Glomerular visceral epithelial cell (primary cell): ENCODE measurements around the gene IFI27.

Experiments used
- DNase-seq: peaks from one replicate; pipeline ENCODE4 v3.0.0-alpha.2; 2016; ENCODE audit errors: extremely low spot score

Gene IFI27

DNA sequence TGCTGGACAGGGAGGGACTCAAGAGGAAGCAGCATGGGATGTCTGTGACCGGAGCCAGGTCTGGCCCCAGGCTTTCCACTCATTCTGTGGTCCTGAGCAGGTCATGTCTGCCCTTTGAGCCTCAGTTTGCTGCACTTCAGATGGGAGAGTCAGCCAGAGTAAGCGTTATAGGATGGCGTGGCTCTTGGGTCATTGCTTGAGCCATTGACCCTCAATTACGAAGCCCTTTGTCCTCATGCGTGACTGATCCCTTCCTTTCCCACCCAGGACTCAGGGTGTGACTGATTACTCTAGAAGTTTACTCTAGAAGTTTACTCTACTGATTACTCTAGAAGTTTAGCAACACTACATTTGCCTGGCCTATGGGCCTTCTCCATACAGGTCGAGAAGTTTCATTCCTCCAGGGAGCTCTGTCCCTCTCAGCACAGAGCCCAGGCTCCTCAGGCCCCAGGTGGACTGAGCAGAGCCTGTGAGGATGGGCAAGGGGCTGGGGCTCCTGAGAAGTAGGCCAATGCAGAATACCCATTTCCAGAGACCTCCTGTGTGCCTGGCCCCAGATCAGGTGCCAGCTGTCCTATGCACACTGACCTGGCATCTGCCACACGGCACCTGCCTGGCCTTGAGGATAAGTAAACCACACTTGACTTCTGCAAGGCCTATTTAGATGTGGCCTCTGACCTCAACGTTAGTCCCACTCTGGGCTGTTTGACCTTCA, 7.6 kb upstream of the IFI27 start:
- no peak for DNase-seq

DNA sequence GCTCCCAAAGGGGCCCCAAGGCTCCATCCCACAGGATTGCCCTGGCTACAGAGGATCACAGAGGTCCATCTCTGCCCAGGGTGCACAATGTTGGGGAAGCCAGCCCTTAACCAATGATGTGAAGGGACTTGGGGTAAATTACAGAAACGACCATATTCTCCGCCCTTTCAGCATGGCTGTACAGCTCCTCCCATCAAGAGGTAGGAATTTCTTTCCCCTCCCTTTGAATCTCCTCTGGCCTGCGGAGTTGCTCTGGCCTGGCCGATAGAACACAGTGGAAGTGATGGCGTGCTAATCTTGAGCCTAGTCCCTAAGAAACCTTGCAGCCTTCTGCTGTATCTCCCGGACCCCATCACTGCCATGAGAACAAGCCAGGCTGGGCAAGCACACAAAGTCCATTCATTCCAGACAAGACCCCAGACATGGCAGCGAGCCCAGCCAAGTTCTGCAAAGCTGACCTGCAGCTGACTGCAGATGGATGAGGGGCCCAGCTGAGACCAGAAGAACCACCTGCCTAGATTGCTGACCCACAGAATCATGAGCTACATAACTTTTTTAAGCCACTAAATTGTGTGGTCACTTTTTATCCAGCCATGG, 6.9 kb upstream of the IFI27 start:
- no peak for DNase-seq

DNA sequence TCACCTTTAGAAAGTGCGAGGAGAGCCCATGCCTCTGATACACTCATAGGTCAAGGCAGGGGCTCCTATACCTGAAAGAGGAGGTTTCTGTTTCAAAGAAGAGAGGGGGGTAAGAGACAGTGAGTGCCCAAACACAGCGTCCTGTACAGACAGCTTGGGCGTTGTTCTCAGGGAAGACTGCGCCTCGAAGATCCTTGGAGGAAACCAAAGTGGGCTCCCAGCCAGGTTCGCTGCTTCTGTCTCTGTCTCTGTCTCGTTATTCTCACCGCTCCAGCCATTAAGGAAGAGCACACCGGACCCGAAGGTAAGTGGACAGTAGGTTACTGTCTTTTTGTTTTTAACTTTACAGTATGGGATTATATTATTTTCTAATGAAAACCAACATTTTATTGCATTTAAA, 5.8 kb upstream of the IFI27 start:
- no peak for DNase-seq

DNA sequence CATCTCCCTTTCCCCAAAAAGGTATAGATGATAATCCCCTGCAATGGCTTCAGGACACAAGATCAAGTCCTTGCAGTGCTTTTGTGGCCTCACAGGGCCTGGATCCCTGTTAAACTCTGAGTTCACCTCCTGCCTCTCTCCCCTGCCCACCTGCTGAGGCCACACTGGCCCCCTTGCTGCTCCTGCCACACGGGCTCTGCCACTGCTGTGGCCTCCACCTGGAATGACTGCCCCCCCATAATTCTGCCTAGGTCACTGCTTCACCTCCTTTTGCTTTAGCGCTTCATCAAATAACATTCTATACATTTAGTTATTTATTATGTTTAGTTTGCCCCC, 653 bp upstream of the IFI27 start:
- no peak for DNase-seq

DNA sequence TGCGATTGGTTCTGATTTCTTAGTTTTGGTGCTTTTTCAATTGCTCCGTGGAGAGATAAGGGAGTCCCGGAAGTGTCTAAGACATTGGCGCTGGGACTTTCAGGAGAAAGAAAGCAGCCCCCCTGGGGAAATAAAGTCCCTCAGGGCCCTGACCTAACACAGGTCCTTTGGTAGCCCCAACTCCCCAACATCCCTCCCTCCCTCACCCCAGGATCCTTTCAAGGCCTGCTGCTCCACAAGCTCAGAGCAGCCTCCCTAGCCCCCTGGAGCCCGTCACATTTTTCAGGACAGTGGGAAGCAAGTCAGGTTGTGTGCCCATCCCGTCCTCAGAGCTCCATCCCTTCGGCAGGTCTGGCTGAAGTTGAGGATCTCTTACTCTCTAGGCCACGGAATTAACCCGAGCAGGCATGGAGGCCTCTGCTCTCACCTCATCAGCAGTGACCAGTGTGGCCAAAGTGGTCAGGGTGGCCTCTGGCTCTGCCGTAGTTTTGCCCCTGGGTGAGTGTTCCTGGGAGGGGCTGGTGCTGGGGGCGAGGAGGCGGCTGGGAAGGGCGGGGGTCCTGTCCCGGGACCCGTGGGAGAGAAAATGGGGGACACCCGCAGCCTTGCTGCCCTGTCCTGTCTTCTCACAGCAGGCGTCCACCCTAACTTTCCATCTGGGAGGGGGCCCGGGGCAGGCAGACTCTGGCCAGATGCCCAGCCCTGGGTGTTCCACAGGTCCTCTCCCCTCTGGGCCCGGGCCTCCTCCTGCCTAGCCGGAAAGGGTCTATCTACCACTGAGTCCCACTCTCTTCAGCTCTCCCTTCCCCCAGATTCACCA, 950 bp downstream of the IFI27 start:
- no peak for DNase-seq

DNA sequence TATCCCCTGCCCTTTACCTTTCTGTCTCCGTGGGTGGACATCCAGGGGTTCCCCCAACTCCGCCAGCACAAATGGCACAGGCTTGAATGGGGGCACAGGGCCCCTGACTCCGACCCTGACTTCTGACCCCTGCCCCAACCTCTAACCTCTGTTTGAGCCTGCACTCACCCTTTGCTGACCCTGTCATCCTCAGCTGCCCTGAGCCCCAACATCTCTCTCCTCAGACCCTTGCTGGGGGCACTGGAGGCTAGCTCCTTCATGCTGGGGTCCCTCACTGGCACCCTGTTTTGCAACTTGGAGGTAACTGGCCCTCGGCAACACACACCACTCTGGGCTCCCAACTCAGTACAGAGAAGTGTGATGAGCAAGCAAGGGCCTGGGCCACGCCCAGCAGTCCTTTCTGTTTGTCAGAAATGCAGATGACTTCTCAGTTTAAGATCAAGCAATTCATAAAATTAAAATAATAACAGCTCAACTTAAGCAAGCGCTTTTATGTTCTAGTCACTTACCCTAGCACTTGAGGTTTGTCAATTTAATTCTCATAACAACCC, 2.1 kb downstream of the IFI27 start:
- no peak for DNase-seq

DNA sequence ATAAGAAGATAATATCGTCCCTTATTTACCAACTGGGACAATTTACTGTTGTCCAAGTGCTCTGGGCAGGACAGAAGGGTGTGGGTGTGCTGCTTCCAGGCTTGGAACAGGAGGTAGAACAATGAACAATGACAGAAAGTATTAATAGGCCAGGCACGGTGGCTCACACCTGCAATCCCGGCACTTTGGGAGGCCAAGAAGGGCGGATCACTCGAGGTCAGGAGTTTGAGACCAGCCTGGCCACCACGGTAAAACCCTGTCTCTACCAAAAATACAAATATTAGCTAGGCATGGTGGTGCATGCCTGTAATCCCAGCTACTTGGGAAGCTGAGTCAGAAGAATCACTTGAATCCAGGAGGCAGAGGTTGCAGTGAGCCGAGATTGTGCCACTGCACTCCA, 2.5 kb downstream of the IFI27 start:
- DNase-seq: no peak

DNA sequence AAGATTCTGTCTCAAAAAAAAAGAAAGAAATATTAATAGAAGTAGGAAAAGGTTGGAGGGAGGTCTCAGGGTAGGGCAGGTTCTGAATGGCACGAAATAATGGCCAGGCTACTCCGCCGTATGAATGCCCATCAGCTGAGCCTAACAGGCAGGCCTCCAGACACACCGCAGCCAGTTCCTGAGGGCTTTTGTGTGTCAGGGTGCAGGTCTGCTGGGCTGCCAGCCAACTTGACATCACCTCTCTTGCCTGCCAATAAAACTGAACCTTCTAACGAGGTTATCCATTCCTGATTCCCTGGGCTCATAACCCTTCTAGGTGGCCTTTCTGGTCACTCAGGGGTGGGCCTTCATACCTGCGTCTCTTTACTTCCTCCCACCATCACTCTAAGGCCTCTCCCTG, 3.0 kb downstream of the IFI27 start:
- peak; percentile 23 for DNase-seq

DNA sequence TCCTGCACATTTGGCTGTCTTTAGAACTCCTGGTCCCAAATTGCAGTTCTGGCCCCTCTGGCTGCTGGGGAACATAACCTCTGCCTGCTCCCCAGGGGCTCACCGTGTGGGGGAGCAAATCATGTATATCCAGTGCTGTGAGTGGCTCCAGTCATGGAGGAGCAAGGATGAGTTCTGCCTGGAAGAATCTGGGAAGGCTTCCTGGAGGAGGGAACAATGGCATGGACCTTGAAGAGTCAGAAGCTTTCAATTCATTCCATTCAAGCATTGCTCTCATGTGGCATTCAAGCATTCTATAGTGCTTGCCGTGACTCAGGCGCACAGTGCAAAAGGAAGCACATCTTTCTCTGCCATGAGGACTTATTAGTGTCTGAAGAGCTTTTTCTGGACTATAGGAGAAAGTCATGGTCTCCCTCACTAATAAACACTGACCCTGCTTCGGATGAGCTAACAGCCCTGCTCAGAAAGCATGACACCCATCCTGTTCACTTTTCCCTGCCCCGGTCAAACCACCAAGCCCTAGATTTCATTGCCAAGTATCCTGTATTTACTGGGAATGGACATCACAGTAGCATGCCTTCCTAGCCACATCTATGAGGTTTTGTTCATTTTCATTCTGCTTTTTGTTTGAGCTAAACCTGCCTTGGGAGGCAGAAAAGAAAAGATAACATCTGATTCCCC, 3.5 kb downstream of the IFI27 start:
- peak; percentile 14 for DNase-seq

DNA sequence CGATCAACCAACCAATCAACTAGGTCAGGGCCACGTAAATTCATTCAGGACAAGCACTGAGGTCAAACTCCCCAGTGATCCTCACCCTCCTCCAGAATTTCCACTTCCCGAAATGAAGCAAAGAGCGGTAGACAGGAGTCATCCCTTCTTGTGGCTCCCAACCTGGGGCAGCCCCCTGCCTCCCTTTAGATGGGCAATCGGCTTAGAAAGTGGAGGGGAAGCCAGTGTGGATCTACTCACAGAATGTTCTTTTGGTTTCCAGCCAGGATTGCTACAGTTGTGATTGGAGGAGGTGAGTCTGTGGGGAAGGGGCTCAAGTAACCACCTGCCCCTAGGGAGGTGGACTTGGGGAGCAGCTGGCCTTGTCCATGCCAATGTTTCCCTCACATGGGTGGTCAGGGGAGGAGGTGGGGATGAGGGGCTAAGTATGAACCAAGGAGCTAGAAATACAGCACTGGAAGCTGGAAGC, 4.1 kb downstream of the IFI27 start:
- no peak for DNase-seq

DNA sequence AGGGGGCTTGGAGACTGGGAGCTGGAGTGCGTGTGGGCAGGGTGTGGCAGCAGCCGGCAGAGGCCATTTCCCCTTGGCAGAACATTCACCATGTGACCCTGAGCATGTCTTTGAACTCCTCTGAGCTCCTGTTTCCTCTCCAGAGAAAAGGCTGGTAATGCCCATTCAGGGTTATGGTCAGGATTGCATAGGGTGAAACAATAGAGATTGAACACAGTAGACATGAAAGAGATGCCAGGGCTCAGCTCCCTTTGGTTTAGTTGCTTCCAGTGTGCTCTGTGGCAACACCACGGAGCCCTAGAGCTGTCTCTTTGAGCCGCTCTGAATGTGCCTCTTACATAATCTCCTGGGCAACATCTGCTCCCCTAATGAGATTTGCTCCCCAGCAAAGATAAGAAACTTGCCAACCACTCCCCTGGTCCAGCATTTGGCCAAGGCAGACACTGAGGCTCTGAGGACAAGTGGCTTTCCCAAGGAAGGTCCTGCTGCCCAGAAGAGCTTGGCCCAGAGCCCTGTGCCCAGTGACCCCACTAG, 4.6 kb downstream of the IFI27 start:
- DNase-seq: no peak

DNA sequence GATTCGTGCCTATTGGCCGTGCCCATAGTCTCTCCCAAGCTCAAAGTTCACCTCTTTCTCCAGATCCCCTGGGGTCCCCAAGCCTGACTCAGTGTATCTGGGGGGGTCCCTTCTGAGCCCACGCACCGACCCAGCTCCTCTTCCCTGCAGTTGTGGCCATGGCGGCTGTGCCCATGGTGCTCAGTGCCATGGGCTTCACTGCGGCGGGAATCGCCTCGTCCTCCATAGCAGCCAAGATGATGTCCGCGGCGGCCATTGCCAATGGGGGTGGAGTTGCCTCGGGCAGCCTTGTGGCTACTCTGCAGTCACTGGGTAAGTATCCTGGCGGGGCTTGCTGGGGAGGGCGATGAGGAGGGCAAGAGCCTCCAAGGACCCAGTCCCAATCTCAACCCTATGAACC, 5.1 kb downstream of the IFI27 start:
- no peak for DNase-seq

DNA sequence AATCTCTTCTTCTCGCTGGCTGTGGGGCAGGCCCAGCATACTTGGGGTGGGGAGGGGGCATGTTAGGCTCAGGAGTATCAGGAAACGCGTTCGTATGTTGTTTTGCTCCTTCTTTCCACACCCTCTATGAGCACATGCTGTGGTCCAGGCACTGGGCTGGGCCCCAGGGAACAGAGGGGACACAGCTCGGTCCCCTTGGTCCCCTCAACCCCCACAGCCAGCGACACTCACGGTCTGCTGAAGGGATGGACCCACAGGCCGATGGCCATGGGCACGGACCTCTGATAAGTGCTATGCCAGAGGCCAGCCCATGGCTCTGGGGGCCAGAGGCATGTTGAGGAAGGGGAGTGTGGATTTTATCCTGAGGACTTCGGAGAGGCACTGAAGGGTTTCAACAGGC, 6.2 kb downstream of the IFI27 start:
- DNase-seq: no peak

DNA sequence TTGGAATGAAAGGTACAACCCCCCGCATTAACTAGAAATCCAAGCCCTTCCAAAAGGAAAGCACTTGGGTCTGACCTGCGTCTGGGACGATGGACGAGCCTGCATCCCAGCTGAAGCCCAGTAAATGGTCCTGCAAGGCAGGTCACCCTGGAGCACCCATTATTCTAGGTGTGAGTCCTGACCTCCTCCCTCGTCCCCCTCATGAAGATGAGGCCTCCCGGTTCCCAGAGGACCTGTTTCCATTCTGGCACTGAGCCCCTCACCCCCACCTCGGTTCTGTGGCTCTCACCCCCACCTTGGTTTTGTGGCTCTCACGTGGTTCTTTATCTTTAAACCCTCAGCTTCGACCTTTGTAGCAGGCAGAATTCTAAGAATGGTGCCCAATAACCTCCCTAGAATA, 7.3 kb downstream of the IFI27 start:
- DNase-seq: no peak

DNA sequence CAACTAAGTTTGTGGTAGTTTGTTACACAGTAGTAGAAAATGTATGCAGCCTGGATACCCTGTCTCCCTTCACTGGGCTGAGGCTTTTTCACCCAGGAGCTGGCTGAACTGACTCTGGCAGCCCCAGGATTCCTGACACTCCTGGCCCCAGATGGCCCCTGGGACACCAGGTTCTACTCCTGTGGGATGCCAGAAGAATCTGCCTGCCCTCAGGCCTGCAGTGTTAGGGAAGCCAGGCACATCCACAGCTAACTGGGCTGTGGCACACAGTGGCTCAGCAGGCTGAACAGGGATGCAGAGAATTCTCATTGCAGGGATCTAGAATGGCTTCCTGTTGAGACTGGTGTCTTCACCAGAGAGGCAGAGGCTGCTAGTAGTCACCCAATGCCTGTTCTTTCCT, 8.5 kb downstream of the IFI27 start:
- no peak for DNase-seq

DNA sequence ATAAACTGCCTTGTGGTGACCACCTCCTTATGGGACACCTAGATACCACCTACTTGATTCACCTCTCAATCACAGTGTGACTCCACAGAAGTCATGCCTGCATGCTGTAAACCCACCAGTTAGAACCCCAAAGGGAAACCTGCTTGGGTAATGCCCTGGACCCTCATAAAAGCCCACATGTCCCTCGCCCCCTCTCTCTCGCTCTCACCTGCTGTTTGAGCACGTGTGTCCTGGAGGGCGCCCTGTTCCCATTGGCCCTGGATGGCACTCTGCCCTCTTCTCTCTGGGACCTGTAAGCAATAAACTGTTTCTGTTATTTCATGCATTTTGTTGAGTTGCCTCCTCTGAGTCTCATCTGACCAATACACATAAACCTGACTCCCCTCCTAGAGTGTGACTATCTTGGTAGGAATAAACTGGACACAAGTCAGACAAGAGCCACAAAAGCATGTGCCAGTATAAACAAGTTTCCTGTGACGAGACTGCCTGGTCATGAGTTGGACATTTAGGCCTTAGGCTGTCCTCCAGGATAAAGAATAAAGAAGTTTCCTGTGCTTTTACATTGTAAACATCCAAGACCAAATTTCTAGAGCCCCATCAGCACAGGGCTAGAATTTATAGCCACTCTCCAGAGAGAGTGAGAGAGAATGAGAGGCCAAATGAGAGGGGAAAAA, 10.3 kb downstream of the IFI27 start:
- no peak for DNase-seq

DNA sequence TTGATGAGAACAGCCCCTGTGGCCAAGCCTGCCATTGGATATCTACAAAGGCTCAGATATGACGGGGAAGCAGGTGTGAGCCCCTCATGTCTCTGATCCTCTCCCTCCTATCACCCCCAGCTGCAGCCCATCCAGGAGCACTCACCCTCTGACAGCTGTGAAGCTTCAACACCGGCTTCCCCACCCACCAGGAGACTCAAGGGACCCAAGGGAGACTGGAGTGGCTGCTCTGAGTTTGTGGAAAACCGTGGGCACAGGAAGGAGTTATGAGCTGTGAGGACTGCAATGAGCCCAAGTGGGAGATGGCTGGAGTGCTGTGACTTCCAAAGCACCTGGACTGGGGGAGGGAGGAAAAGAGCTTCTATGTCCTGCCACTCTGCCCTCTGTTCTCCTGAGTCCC, 10.9 kb downstream of the IFI27 start:
- DNase-seq: no peak

DNA sequence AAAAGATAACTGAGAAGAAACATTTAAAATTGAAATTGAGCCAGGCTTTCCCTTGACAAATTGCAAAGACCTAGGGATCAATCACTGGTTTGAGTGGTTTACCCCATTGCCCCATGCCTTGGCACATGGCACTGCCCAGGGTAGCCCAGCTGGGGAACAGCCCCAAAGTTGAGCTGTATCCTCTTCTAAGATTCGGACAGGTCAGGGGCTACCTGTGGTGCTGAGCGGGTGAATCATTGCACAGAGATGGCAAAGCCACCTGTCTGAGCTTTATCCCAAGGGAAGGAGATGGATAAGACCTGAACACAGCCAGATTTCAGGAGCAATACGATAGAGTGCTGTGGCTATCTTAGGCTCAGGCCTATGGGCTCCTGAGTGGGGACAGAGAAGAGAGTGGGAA, 11.9 kb downstream of the IFI27 start:
- no peak for DNase-seq

DNA sequence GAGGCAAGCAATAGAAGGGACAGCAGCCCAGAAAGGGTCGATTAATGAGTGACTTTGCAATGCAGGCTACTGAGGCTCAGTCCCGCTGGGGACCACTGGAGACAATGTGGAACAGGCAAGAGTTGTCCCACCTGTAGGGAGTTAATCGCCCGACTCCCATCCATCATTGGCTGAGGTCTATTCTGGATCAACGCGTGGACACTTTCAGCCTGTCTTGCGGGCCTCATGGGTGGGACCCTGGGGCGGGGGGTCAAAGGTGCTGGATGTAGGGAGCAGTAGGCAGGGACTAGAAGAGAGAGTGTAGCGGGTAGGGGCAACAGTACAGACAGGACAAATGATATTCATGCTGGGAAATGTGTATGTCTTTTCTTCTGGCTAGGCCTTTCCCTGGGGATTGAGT, 12.8 kb downstream of the IFI27 start:
- DNase-seq: no peak

DNA sequence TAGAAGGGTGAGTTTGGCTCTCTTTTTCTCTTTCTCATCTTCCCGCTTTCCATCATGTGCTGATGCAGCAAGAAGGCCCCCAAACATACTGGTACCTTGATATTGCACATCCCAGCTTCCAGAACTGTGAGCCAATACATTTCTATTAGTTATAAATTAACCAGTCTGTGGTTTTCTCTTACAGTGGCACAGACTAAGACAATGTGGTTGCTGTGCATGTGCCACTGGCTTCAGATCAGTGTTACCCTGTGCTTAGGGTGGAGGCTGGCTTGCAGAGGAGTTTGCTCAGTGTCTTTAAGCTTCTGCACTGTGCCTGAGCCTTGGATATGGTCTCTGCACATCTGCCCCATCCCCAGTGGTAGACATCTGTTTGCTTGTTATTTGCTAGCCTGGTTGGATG, 13.3 kb downstream of the IFI27 start:
- DNase-seq: peak; percentile 61

DNA sequence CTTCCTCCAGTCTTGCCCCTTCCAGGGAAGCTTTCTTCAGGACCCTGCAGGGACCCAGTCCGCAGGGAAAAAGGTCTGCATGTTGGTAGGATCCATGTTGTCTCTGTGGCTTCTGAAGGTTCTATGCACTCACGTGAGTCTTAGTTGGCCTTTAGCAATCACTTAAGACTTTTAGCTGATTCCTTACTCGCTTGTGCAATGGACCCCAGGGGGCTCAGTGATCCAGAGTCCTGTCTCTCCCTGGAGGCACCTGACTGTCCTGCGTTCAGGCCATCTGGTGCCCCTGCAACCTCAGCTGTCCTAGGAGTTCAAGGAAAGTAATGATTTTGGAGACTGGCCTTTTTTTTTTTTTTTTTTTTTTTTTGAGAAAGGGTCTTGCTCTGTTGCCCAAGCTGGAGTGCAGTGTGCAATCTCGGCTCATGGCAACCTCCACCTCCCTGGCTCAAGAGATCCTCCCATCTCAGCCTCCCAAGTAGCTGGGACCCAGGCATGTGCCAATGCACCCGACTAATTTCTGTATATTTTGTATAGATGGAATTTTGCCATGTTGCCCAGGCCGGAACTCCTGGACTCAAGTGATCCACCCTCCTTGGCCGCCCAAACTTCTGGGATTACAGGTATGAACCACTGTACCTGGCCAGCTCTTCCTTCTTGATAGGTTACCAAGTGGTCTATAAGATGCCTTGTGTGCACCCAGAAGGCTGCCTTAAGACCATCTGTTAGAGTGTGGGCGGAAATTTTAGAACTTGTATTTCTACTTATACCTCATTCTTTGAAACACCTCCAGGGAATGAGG, 14.2 kb downstream of the IFI27 start:
- no peak for DNase-seq
